ENCODE results near the gene PI4KB.

GRCh38 chr1:151340870-151341754 is 13.9 kb upstream of the PI4KB start:
- TF ChIP-seq RAD21 (IDR thresholded peaks at IDR 0.05; ENCODE audit: low read depth) = peak; percentile 95
- no peak for TF ChIP-seq EZH2 (IDR thresholded peaks at IDR 0.05)
- TF ChIP-seq, protein P1, sequence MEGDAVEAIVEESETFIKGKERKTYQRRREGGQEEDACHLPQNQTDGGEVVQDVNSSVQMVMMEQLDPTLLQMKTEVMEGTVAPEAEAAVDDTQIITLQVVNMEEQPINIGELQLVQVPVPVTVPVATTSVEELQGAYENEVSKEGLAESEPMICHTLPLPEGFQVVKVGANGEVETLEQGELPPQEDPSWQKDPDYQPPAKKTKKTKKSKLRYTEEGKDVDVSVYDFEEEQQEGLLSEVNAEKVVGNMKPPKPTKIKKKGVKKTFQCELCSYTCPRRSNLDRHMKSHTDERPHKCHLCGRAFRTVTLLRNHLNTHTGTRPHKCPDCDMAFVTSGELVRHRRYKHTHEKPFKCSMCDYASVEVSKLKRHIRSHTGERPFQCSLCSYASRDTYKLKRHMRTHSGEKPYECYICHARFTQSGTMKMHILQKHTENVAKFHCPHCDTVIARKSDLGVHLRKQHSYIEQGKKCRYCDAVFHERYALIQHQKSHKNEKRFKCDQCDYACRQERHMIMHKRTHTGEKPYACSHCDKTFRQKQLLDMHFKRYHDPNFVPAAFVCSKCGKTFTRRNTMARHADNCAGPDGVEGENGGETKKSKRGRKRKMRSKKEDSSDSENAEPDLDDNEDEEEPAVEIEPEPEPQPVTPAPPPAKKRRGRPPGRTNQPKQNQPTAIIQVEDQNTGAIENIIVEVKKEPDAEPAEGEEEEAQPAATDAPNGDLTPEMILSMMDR (IDR thresholded peaks at IDR 0.05 in 2 of 3, conservative IDR thresholded peaks at IDR 0.05 in 1 of 3; ENCODE audit: borderline replicate concordance in 1 of 3, insufficient read depth in 1 of 3, low read depth in 2 of 3, low read length in 2 of 3) = peak; percentile 55 to 94 (median 82); a peak in 5 of 6 replicates
- no peak for TF ChIP-seq POLR2A (IDR thresholded peaks at IDR 0.05; ENCODE audit: borderline replicate concordance, extremely low read depth, insufficient read depth, insufficient read length)

Data from HCT116 (cell line).